Measurements from ENCODE around the gene DNHD1.

DNA sequence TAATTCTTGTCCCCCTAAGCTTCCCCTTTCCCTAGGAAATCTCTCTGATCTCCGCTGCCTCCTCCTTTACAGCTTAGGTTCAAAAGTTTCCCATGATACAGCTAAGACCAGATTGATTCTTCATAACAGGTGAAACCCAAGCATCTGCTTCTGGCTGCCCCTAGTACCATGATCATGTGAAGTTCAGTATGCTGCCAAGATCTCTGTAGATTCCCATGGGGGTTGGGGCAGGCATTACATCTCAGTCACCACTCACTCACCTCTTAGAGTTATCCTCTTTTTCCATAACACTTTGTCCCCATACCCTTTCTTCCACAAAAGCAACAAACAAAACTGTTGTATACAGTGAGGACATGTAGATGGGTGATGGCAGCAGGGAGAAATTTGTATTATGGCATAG lies 62.3 kb downstream of the DNHD1 start:
- TF ChIP-seq, protein P1, sequence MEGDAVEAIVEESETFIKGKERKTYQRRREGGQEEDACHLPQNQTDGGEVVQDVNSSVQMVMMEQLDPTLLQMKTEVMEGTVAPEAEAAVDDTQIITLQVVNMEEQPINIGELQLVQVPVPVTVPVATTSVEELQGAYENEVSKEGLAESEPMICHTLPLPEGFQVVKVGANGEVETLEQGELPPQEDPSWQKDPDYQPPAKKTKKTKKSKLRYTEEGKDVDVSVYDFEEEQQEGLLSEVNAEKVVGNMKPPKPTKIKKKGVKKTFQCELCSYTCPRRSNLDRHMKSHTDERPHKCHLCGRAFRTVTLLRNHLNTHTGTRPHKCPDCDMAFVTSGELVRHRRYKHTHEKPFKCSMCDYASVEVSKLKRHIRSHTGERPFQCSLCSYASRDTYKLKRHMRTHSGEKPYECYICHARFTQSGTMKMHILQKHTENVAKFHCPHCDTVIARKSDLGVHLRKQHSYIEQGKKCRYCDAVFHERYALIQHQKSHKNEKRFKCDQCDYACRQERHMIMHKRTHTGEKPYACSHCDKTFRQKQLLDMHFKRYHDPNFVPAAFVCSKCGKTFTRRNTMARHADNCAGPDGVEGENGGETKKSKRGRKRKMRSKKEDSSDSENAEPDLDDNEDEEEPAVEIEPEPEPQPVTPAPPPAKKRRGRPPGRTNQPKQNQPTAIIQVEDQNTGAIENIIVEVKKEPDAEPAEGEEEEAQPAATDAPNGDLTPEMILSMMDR (IDR thresholded peaks at IDR 0.05; ENCODE audit: poor library complexity) = no peak
- TF ChIP-seq EZH2 (IDR thresholded peaks at IDR 0.05; ENCODE audit: borderline replicate concordance) (no peak), EZH2phosphoT487 (IDR thresholded peaks at IDR 0.05; ENCODE audit: low read depth, severe bottlenecking, unreplicated experiment) (no peak)

Measured in hepatocyte (in vitro differentiated cells).